Stomach smooth muscle (tissue), 2 donors: ENCODE data around the gene TMED3.

Source experiments
- H3K27ac ChIP-seq: one replicate; pipeline ENCODE4 v1.7.0; 2013; ENCODE audit warnings: mild to moderate bottlenecking, low read length, inconsistent platforms
- H3K27me3 ChIP-seq, 2 donors: one replicate each; pipeline ENCODE4 v1.7.0; 2013; ENCODE audit warnings: low read length in 2 of 2; ENCODE audit not compliant: insufficient read depth in 2 of 2, control insufficient read depth in 1 of 2
- H3K36me3 ChIP-seq, 2 donors: one replicate each; pipeline ENCODE4 v1.7.0; 2013; ENCODE audit warnings: low read length in 2 of 2; ENCODE audit not compliant: control insufficient read depth in 2 of 2, insufficient read depth in 2 of 2
- H3K4me1 ChIP-seq: one replicate; pipeline ENCODE4 v1.7.0; 2013; ENCODE audit warnings: low read length; ENCODE audit not compliant: control insufficient read depth, insufficient read depth
- H3K4me3 ChIP-seq, 2 donors: one replicate each; pipeline ENCODE4 v1.7.0; 2013; ENCODE audit warnings: low read length in 2 of 2
- H3K9ac ChIP-seq, 2 donors: one replicate each; pipeline ENCODE4 v1.7.0; 2013; ENCODE audit warnings: low read length in 2 of 2, mild to moderate bottlenecking in 1 of 2
- H3K9me3 ChIP-seq, 2 donors: one replicate each; pipeline ENCODE4 v1.7.0; 2013; ENCODE audit warnings: low read length in 2 of 2; ENCODE audit not compliant: control insufficient read depth in 2 of 2
- donor health status: healthy.
- donor health status: Pancreatic carcinoma.

TMED3 gene

GRCh38 chr15:79349525-79349924 lies 38.6 kb downstream of the TMED3 start:
- Histone ChIP-seq H3K27me3 (no peaks in the 10 kb centered on the region), H3K27ac (no peak overlapping the region), H3K9ac (no peak overlapping the region), H3K36me3 (no peaks in the 10 kb centered on the region), H3K9me3 (no peaks in the 10 kb centered on the region), H3K4me3 (no peak overlapping the region), H3K4me1 (no peaks in the 10 kb centered on the region)

- Histone ChIP-seq H3K9ac (no peak overlapping the region), H3K27ac (no peak overlapping the region), H3K4me3 (no peak overlapping the region), H3K4me1 (no peaks in the 10 kb centered on the region), H3K9me3 (no peaks in the 10 kb centered on the region), H3K27me3 (no peaks in the 10 kb centered on the region), H3K36me3 (no peaks in the 10 kb centered on the region)
Observed at GRCh38 chr15:79352206-79352605, 41.3 kb downstream of the TMED3 start.

- no peaks in the 10 kb centered on the region for H3K36me3 ChIP-seq
- H3K27ac ChIP-seq, result no peak overlapping the region
- H3K4me3 ChIP-seq, result no peak overlapping the region
- no peaks in the 10 kb centered on the region for H3K27me3 ChIP-seq
- H3K9me3 ChIP-seq, result no peaks in the 10 kb centered on the region
- no peaks in the 10 kb centered on the region for H3K4me1 ChIP-seq
- H3K9ac ChIP-seq, result no peak overlapping the region
Observed at GRCh38 chr15:79357566-79357965, 46.7 kb downstream of the TMED3 start.

GRCh38 chr15:79358069-79358468 lies 47.2 kb downstream of the TMED3 start:
- Histone ChIP-seq H3K4me3 (no peak overlapping the region), H3K9me3 (no peaks in the 10 kb centered on the region), H3K36me3 (no peaks in the 10 kb centered on the region), H3K27me3 (no peaks in the 10 kb centered on the region), H3K9ac (no peak overlapping the region), H3K4me1 (no peaks in the 10 kb centered on the region), H3K27ac (no peak overlapping the region)

- Histone ChIP-seq H3K27ac (no peak overlapping the region), H3K36me3 (no peaks in the 10 kb centered on the region), H3K4me3 (no peak overlapping the region), H3K9ac (no peak overlapping the region), H3K4me1 (no peaks in the 10 kb centered on the region), H3K9me3 (no peaks in the 10 kb centered on the region), H3K27me3 (no peaks in the 10 kb centered on the region)
Observed at GRCh38 chr15:79364571-79365240, 53.8 kb downstream of the TMED3 start.

- no peaks in the 10 kb centered on the region for H3K4me1 ChIP-seq
- H3K27me3 ChIP-seq, result no peaks in the 10 kb centered on the region
- H3K4me3 ChIP-seq, result no peak overlapping the region
- H3K27ac ChIP-seq, result no peak overlapping the region
- no peaks in the 10 kb centered on the region for H3K36me3 ChIP-seq
- no peak overlapping the region for H3K9ac ChIP-seq
- no peaks in the 10 kb centered on the region for H3K9me3 ChIP-seq
Observed at GRCh38 chr15:79365765-79366164, 54.9 kb downstream of the TMED3 start.

GRCh38 chr15:79366691-79367090 lies 55.8 kb downstream of the TMED3 start:
- Histone ChIP-seq H3K36me3 (no peaks in the 10 kb centered on the region), H3K4me3 (no peak overlapping the region), H3K27me3 (no peaks in the 10 kb centered on the region), H3K27ac (no peak overlapping the region), H3K4me1 (no peaks in the 10 kb centered on the region), H3K9ac (no peak overlapping the region), H3K9me3 (no peaks in the 10 kb centered on the region)

GRCh38 chr15:79370716-79371115 lies 59.8 kb downstream of the TMED3 start:
- Histone ChIP-seq H3K36me3 (no peaks in the 10 kb centered on the region), H3K27me3 (no peaks in the 10 kb centered on the region), H3K4me3 (no peak overlapping the region), H3K9ac (no peak overlapping the region), H3K4me1 (no peaks in the 10 kb centered on the region), H3K9me3 (no peaks in the 10 kb centered on the region), H3K27ac (no peak overlapping the region)

- Histone ChIP-seq H3K4me3 (no peak overlapping the region), H3K27ac (no peak overlapping the region), H3K4me1 (no peaks in the 10 kb centered on the region), H3K9me3 (no peaks in the 10 kb centered on the region), H3K36me3 (no peaks in the 10 kb centered on the region), H3K9ac (no peak overlapping the region), H3K27me3 (no peaks in the 10 kb centered on the region)
Observed at GRCh38 chr15:79371591-79371990, 60.7 kb downstream of the TMED3 start.

GRCh38 chr15:79372428-79372827 lies 61.5 kb downstream of the TMED3 start:
- Histone ChIP-seq H3K4me1 (no peaks in the 10 kb centered on the region), H3K9ac (no peak overlapping the region), H3K27me3 (no peaks in the 10 kb centered on the region), H3K36me3 (no peaks in the 10 kb centered on the region), H3K27ac (no peak overlapping the region), H3K4me3 (no peak overlapping the region), H3K9me3 (no peaks in the 10 kb centered on the region)
